B cell (primary cell): Measurements from ENCODE around the gene ARID3A. TPM values are rescaled to one million over a fixed set of nuclear protein-coding genes. Genes with fewer than 3 reads are reported as not detected.

Experiments used
- ATAC-seq: fragments of 200-7000 bp; cut with Tn5 transposase; one replicate; pipeline ENCODE4 v1.10.0; 2021; ENCODE audit warnings: low read depth, mild to moderate bottlenecking, moderate number of reproducible peaks, moderate library complexity
- CTCF ChIA-PET: fragments of 350-600 bp; sonication (Branson Sonifier 250); formaldehyde crosslinking; loops from one replicate; lab custom pipeline; 2021; ENCODE audit warnings: antibody characterized with exemption, inconsistent platforms; lab: Charles Lee
- POLR2A ChIA-PET: fragments of 350-600 bp; sonication (Branson Sonifier 250); formaldehyde crosslinking; loops from one replicate; lab custom pipeline; 2021; ENCODE audit warnings: antibody characterized with exemption; lab: Charles Lee
- DNase-seq: peaks from one replicate; pipeline ENCODE4 v3.0.0; 2013
- H2AFZ ChIP-seq: 2 replicates; pipeline ENCODE4 v1.6.1; 2012; ENCODE audit warnings: mild to moderate bottlenecking, low read depth, low read length; ENCODE audit not compliant: insufficient read depth, poor library complexity, severe bottlenecking
- H3K27ac ChIP-seq, 2 donors: 1 replicate in 1 of 2; 2 replicates in 1 of 2; pipeline ENCODE4 v1.5.1; 2012 to 2013; ENCODE audit warnings: low read length in 2 of 2, mild to moderate bottlenecking in 2 of 2, moderate library complexity in 1 of 2
- H3K27me3 ChIP-seq, 4 experiments: fragments of 200-600 bp in 1 of 4; sonication (generic) in 1 of 4; replicated peaks in 1 of 4; 1 replicate in 2 of 4; 2 replicates in 2 of 4; pipeline versions ENCODE4 v1.6.1 to v1.7.0; 2013 to 2016; ENCODE audit warnings: low read length in 3 of 4, mild to moderate bottlenecking in 2 of 4, mixed read lengths in 1 of 4, moderate library complexity in 1 of 4; ENCODE audit not compliant: insufficient read depth in 4 of 4, control insufficient read depth in 3 of 4; ENCODE audit errors: control extremely low read depth in 1 of 4
- H3K36me3 ChIP-seq, 2 experiments: replicated peaks in 1 of 2; 1 replicate in 1 of 2; 2 replicates in 1 of 2; pipeline versions ENCODE4 v1.6.1 to v1.7.1; 2013; ENCODE audit warnings: low read length in 1 of 2; ENCODE audit not compliant: insufficient read depth in 2 of 2, control insufficient read depth in 1 of 2; ENCODE audit errors: control extremely low read depth in 1 of 2, extremely low read depth in 1 of 2
- H3K4me1 ChIP-seq, 2 donors: fragments of 200-600 bp in 1 of 2; sonication (generic) in 1 of 2; 1 replicate in 1 of 2; 2 replicates in 1 of 2; pipeline versions ENCODE4 v1.5.1 to v1.6.1; 2013 to 2017; ENCODE audit warnings: low read length in 2 of 2; ENCODE audit not compliant: control insufficient read depth in 2 of 2, insufficient read depth in 2 of 2
- H3K4me2 ChIP-seq: replicated peaks from 2 replicates; pipeline ENCODE3; 2012; ENCODE audit warnings: mild to moderate bottlenecking, low read depth, low read length; ENCODE audit not compliant: poor library complexity, severe bottlenecking
- H3K4me3 ChIP-seq, 5 experiments: fragments of 200-600 bp in 1 of 5; sonication (generic) in 1 of 5; 1 replicate in 3 of 5; 2 replicates in 2 of 5; pipeline versions ENCODE4 v1.5.1 to v1.7.0; 2011 to 2016; ENCODE audit warnings: low read length in 4 of 5, mild to moderate bottlenecking in 4 of 5, low read depth in 2 of 5, control low read depth in 1 of 5, moderate library complexity in 1 of 5; ENCODE audit not compliant: insufficient read depth in 1 of 5; ENCODE audit errors: control extremely low read depth in 1 of 5, extremely low read depth in 1 of 5
- H3K79me2 ChIP-seq: fragments of 200-600 bp; sonication (generic); one replicate; pipeline ENCODE4 v1.6.0; 2016; ENCODE audit warnings: low read length; ENCODE audit not compliant: control insufficient read depth, insufficient read depth
- H3K9ac ChIP-seq: fragments of 200-600 bp; sonication (generic); 2 replicates; pipeline ENCODE4 v1.6.1; 2017; ENCODE audit warnings: mild to moderate bottlenecking, low read length, moderate library complexity
- H3K9me3 ChIP-seq, 3 donors: one replicate each; pipeline versions ENCODE4 v1.6.1 to v1.7.1; 2013; ENCODE audit warnings: low read length in 2 of 3; ENCODE audit not compliant: control insufficient read depth in 2 of 3, insufficient read depth in 1 of 3; ENCODE audit errors: control extremely low read depth in 1 of 3
- H4K20me1 ChIP-seq: 2 replicates; pipeline ENCODE4 v1.6.0; 2012; ENCODE audit warnings: mild to moderate bottlenecking, low read length; ENCODE audit not compliant: insufficient read depth, control insufficient read depth, poor library complexity, severe bottlenecking
- H3K27ac Mint-ChIP-seq: one replicate; pipeline ENCODE4 v1.8.0; 2021; ENCODE audit warnings: mixed read lengths
- H3K27me3 Mint-ChIP-seq: one replicate; pipeline ENCODE4 v1.8.0; 2021; ENCODE audit warnings: mixed read lengths
- H3K4me1 Mint-ChIP-seq: one replicate; pipeline ENCODE4 v1.8.0; 2021; ENCODE audit warnings: mixed read lengths
- H3K4me3 Mint-ChIP-seq: one replicate; pipeline ENCODE4 v1.8.0; 2021; ENCODE audit warnings: mixed read lengths
- H3K9me3 Mint-ChIP-seq: one replicate; pipeline ENCODE4 v1.8.0; 2022; ENCODE audit warnings: mixed read lengths; ENCODE audit not compliant: insufficient read depth
- CTCF ChIP-seq: fragments of 200-600 bp; IDR thresholded peaks from one replicate; pipeline ENCODE4 v1.8.0; 2022; ENCODE audit warnings: antibody characterized with exemption, mild to moderate bottlenecking
- EZH2 ChIP-seq: IDR thresholded peaks from 2 replicates; pipeline ENCODE4 v1.6.1; 2012; ENCODE audit warnings: borderline replicate concordance, low read depth, mild to moderate bottlenecking, moderate library complexity, low read length; ENCODE audit not compliant: insufficient read depth, poor library complexity, severe bottlenecking
- WGBS: methylation state at CpG from one replicate; pipeline ENCODE4 v1.1.5; 2013; ENCODE audit warnings: missing lambda C conversion rate; ENCODE audit not compliant: insufficient coverage; 5-methylcytosine and 5-hydroxymethylcytosine counted together
- intact Hi-C: fragments of 100-400 bp; cut with micrococcal nuclease; formaldehyde crosslinking; loops from one replicate; pipeline ENCODE4 v1.10.0; 2022
- polyA plus RNA-seq: library from polyadenylated mRNA; depleted of rRNA; stranded (reverse); fragments of >200 nt; gene quantifications from 2 replicates; pipeline ENCODE4 v1.2.3, GENCODE V29; 2012
- total RNA-seq, 2 donors: library from RNA; stranded (reverse); fragments of 120-200 nt in 1 of 2; gene quantifications; 1 replicate in 1 of 2; 2 replicates in 1 of 2; pipeline versions ENCODE4 v1.2.3 to v1.2.4, GENCODE V29; 2013 to 2022

ARID3A gene
- total and polyA plus RNA-seq, 2 donors (not counting 1 experiment from before 2014, with no cell fraction given), result 22.9 to 60.5 TPM

GRCh38 chr19:918152-918437 lies 7.7 kb upstream of the ARID3A start:
- H3K36me3 ChIP-seq, result no peaks in the 10 kb centered on the region
- peaks cover 32% of the 10 kb centered on the region for H3K4me1 Mint-ChIP-seq
- peaks cover 0 to 35% (median 4%) of the 10 kb centered on the region in 4 experiments for H3K27me3 ChIP-seq
- peaks cover 3% of the 10 kb centered on the region for H3K27me3 Mint-ChIP-seq
- peaks cover 0 to 4% (median 0%) of the 10 kb centered on the region in 3 donors for H3K9me3 ChIP-seq
- TF ChIP-seq CTCF (no peak), EZH2 (peak; percentile 31)
- peak overlapping the region; percentile 63 for H3K9ac ChIP-seq
- peaks cover 42 to 52% of the 10 kb centered on the region in 2 donors for H3K4me1 ChIP-seq
- no peak for DNase-seq
- ChIA-PET CTCF (interaction anchor here (1.0 to 7.9 kb wide), 3 partner anchors 43 to 61 kb away, joined by 3 to 72 read pairs (median 67); partner anchors contain the start of gene CFD), POLR2A (interaction anchor here (0.7 to 3.6 kb wide), 3 partner anchors 9 to 54 kb away, joined by 4 to 22 read pairs (median 5); partner anchors contain the start of genes MED16 and RNU6-9)
- no peak overlapping the region for H3K27ac ChIP-seq
- no peak overlapping the region for H2AFZ ChIP-seq
- ATAC-seq, result no peak
- H3K4me2 ChIP-seq, result peak overlapping the region; percentile 93
- H3K4me3 Mint-ChIP-seq, result peak overlapping the region; percentile 71
- H3K9me3 Mint-ChIP-seq, result no peaks in the 10 kb centered on the region
- WGBS, result 2% methylated on average over 12 of the region's 12 CpGs
- intact Hi-C loops, result no loop called here
- peaks cover 4% of the 10 kb centered on the region for H4K20me1 ChIP-seq
- H3K4me3 ChIP-seq, result peak overlapping the region in 3 of 5 experiments; percentile 45 to 60 (median 52)
- peaks cover 15% of the 10 kb centered on the region for H3K79me2 ChIP-seq
- peak overlapping the region; percentile 46 for H3K27ac Mint-ChIP-seq

- Histone ChIP-seq H3K9me3 (peaks cover 0 to 4% (median 0%) of the 10 kb centered on the region in 3 donors), H3K4me2 (peak overlapping the region; percentile 93), H3K36me3 (no peaks in the 10 kb centered on the region), H4K20me1 (peaks cover 4% of the 10 kb centered on the region), H3K9ac (peak overlapping the region; percentile 63), H3K27me3 (peaks cover 0 to 35% (median 4%) of the 10 kb centered on the region in 4 experiments), H3K4me1 (peaks cover 40 to 49% of the 10 kb centered on the region in 2 donors), H3K79me2 (peaks cover 10% of the 10 kb centered on the region), H3K4me3 (peak overlapping the region in 3 of 5 experiments; percentile 48 to 70 (median 60)), H2AFZ (no peak overlapping the region), H3K27ac (peak overlapping the region in 1 of 2 donors; percentile 27)
- no peak for ATAC-seq
- TF ChIP-seq EZH2, result no peak
- no peak for TF ChIP-seq CTCF
- WGBS, result 4% methylated on average over 41 of the region's 58 CpGs
- Mint-ChIP-seq H3K9me3 (no peaks in the 10 kb centered on the region), H3K27ac (no peak overlapping the region), H3K27me3 (peaks cover 3% of the 10 kb centered on the region), H3K4me1 (peaks cover 31% of the 10 kb centered on the region), H3K4me3 (peak overlapping the region; percentile 77)
- ChIA-PET CTCF (interaction anchor here (0.5 to 7.9 kb wide), 8 partner anchors 9 to 113 kb away, joined by 3 to 143 read pairs (median 4); partner anchors contain the start of genes CFD, MED16, RNU6-9 and WDR18), POLR2A (interaction anchor here (0.6 to 3.6 kb wide), 9 partner anchors 10 to 413 kb away, joined by 3 to 22 read pairs (median 5); partner anchors contain the start of genes MED16, RNU6-9 and WDR18)
- peak; percentile 64 for DNase-seq
- intact Hi-C loops, result no loop called here
Observed at GRCh38 chr19:918481-919198, 7.2 kb upstream of the ARID3A start.
